ENCODE measurements around the gene GIMAP6.
"Not testable (repeated sequence)": the region's sequence is repeated elsewhere in the genome, so short reads cannot be mapped to it uniquely, and the experiment has no call there.

- TF ChIP-seq CTCF, POLR2A (IDR thresholded peaks at IDR 0.05): not testable (repeated sequence)
These were observed 46.4 kb upstream of the GIMAP6 start for GRCh38 chr7:150678601-150679000.
